ENCODE data around the gene SMARCC1.
A peak's percentile ranks its signal among the peaks of the same experiment; 100 is the strongest.

Gene SMARCC1

GRCh38 chr3:47630810-47631209 lies 150.9 kb downstream of the SMARCC1 start:
- no peak for DNase-seq (ENCODE audit: low read depth)

- no peak for DNase-seq (ENCODE audit: low read depth)
These were observed 151.9 kb downstream of the SMARCC1 start for GRCh38 chr3:47629770-47630169.

- no peak for DNase-seq (ENCODE audit: low read depth)
These were observed 153.3 kb downstream of the SMARCC1 start for GRCh38 chr3:47628426-47628825.

GRCh38 chr3:47622671-47623461 lies 158.8 kb downstream of the SMARCC1 start:
- DNase-seq (ENCODE audit: low read depth) = no peak

- DNase-seq (ENCODE audit: low read depth) = no peak
These were observed 164.3 kb downstream of the SMARCC1 start for GRCh38 chr3:47617086-47618010.

GRCh38 chr3:47614788-47615187 lies 166.9 kb downstream of the SMARCC1 start:
- DNase-seq (ENCODE audit: low read depth) = no peak

- DNase-seq (ENCODE audit: low read depth) = no peak
These were observed 168.0 kb downstream of the SMARCC1 start for GRCh38 chr3:47613722-47614121.

GRCh38 chr3:47612879-47613278 lies 168.8 kb downstream of the SMARCC1 start:
- no peak for DNase-seq (ENCODE audit: low read depth)

GRCh38 chr3:47612178-47612577 lies 169.5 kb downstream of the SMARCC1 start:
- peak; percentile 45 for DNase-seq (ENCODE audit: low read depth)

GRCh38 chr3:47611576-47611975 lies 170.1 kb downstream of the SMARCC1 start:
- DNase-seq (ENCODE audit: low read depth) = no peak

- no peak for DNase-seq (ENCODE audit: low read depth)
These were observed 171.1 kb downstream of the SMARCC1 start for GRCh38 chr3:47610583-47610982.

- no peak for DNase-seq (ENCODE audit: low read depth)
These were observed 174.4 kb downstream of the SMARCC1 start for GRCh38 chr3:47607335-47607734.

GRCh38 chr3:47606165-47606564 lies 175.5 kb downstream of the SMARCC1 start:
- DNase-seq (ENCODE audit: low read depth) = no peak

GRCh38 chr3:47605652-47606051 lies 176.0 kb downstream of the SMARCC1 start:
- no peak for DNase-seq (ENCODE audit: low read depth)

GRCh38 chr3:47604145-47604544 lies 177.5 kb downstream of the SMARCC1 start:
- DNase-seq (ENCODE audit: low read depth) = no peak

- DNase-seq (ENCODE audit: low read depth) = no peak
These were observed 178.4 kb downstream of the SMARCC1 start for GRCh38 chr3:47603332-47603731.

- DNase-seq (ENCODE audit: low read depth) = no peak
These were observed 180.4 kb downstream of the SMARCC1 start for GRCh38 chr3:47601281-47601680.

- no peak for DNase-seq (ENCODE audit: low read depth)
These were observed 186.9 kb downstream of the SMARCC1 start for GRCh38 chr3:47594792-47595191.

- DNase-seq (ENCODE audit: low read depth) = no peak
These were observed 189.5 kb downstream of the SMARCC1 start for GRCh38 chr3:47592066-47592795.

GRCh38 chr3:47590216-47590615 lies 191.5 kb downstream of the SMARCC1 start:
- DNase-seq (ENCODE audit: low read depth) = no peak

GRCh38 chr3:47588587-47588986 lies 193.1 kb downstream of the SMARCC1 start:
- DNase-seq (ENCODE audit: low read depth) = no peak

GRCh38 chr3:47588053-47588452 lies 193.6 kb downstream of the SMARCC1 start:
- DNase-seq (ENCODE audit: low read depth) = no peak

Data from HS-5 (cell line).